ENCODE results near the gene FAM216B.
"Not testable (repeated sequence)": the region's sequence is repeated elsewhere in the genome, so short reads cannot be mapped to it uniquely, and the experiment has no call there.

Gene FAM216B

GRCh38 chr13:42776558-42776957 lies 4.8 kb upstream of the FAM216B start:
- 98% methylated on average over 6 of the region's 6 CpGs for WGBS (ENCODE audit: insufficient coverage)
- H3K9me3 ChIP-seq (ENCODE audit: control extremely low read depth in 1 of 5, control insufficient read depth in 4 of 5, insufficient read depth in 2 of 5, low read depth in 1 of 5, low read length in 4 of 5); H3K4me3 ChIP-seq (ENCODE audit: control insufficient read depth in 1 of 7, extremely low read depth in 1 of 7, insufficient read depth in 4 of 7, low read depth in 2 of 7, low read length in 6 of 7); H3K27ac ChIP-seq (ENCODE audit: insufficient read depth in 1 of 2, low read depth in 1 of 2, low read length in 2 of 2, poor library complexity in 1 of 2, severe bottlenecking in 2 of 2); DNase-seq; H3K36me3 ChIP-seq (ENCODE audit: control insufficient read depth in 4 of 4, insufficient read depth in 4 of 4, low read length in 3 of 4); H3K27me3 ChIP-seq (replicated peaks in 2 of 5; ENCODE audit: control insufficient read depth in 4 of 5, insufficient read depth in 5 of 5, low read length in 4 of 5); POLR2A ChIA-PET; H3K4me1 ChIP-seq (ENCODE audit: control extremely low read depth in 1 of 4, control insufficient read depth in 4 of 4, insufficient read depth in 4 of 4, low read length in 3 of 4); CTCF ChIA-PET: not testable (repeated sequence)

GRCh38 chr13:42777467-42777866 lies 3.9 kb upstream of the FAM216B start:
- 95% methylated on average over 3 of the region's 5 CpGs for WGBS (ENCODE audit: insufficient coverage)
- H3K36me3 ChIP-seq (ENCODE audit: control insufficient read depth in 4 of 4, insufficient read depth in 4 of 4, low read length in 3 of 4) = no peaks in the 10 kb centered on the region
- ChIA-PET CTCF (no interaction called here), POLR2A (no interaction called here)
- no peaks in the 10 kb centered on the region for H3K27me3 ChIP-seq (replicated peaks in 2 of 5; ENCODE audit: control insufficient read depth in 4 of 5, insufficient read depth in 5 of 5, low read length in 4 of 5)
- H3K4me1 ChIP-seq (ENCODE audit: control extremely low read depth in 1 of 4, control insufficient read depth in 4 of 4, insufficient read depth in 4 of 4, low read length in 3 of 4) = no peaks in the 10 kb centered on the region
- H3K9me3 ChIP-seq (ENCODE audit: control extremely low read depth in 1 of 5, control insufficient read depth in 4 of 5, insufficient read depth in 2 of 5, low read depth in 1 of 5, low read length in 4 of 5) = no peaks in the 10 kb centered on the region
- DNase-seq = no peak
- H3K27ac ChIP-seq (ENCODE audit: insufficient read depth in 1 of 2, low read depth in 1 of 2, low read length in 2 of 2, poor library complexity in 1 of 2, severe bottlenecking in 2 of 2) = no peak overlapping the region
- H3K4me3 ChIP-seq (ENCODE audit: control insufficient read depth in 1 of 7, extremely low read depth in 1 of 7, insufficient read depth in 4 of 7, low read depth in 2 of 7, low read length in 6 of 7) = no peak overlapping the region

GRCh38 chr13:42780044-42780443 lies 1.3 kb upstream of the FAM216B start:
- Histone ChIP-seq H3K27ac (ENCODE audit: insufficient read depth in 1 of 2, low read depth in 1 of 2, low read length in 2 of 2, poor library complexity in 1 of 2, severe bottlenecking in 2 of 2) (no peak overlapping the region), H3K36me3 (ENCODE audit: control insufficient read depth in 4 of 4, insufficient read depth in 4 of 4, low read length in 3 of 4) (no peaks in the 10 kb centered on the region), H3K4me3 (ENCODE audit: control insufficient read depth in 1 of 7, extremely low read depth in 1 of 7, insufficient read depth in 4 of 7, low read depth in 2 of 7, low read length in 6 of 7) (no peak overlapping the region), H3K9me3 (ENCODE audit: control extremely low read depth in 1 of 5, control insufficient read depth in 4 of 5, insufficient read depth in 2 of 5, low read depth in 1 of 5, low read length in 4 of 5) (no peaks in the 10 kb centered on the region), H3K27me3 (replicated peaks in 2 of 5; ENCODE audit: control insufficient read depth in 4 of 5, insufficient read depth in 5 of 5, low read length in 4 of 5) (no peaks in the 10 kb centered on the region), H3K4me1 (ENCODE audit: control extremely low read depth in 1 of 4, control insufficient read depth in 4 of 4, insufficient read depth in 4 of 4, low read length in 3 of 4) (no peaks in the 10 kb centered on the region)
- 100% methylated on average over 1 of the region's 1 CpG for WGBS (ENCODE audit: insufficient coverage)
- DNase-seq = no peak
- ChIA-PET POLR2A (no interaction called here), CTCF (interaction anchor here (0.7 kb wide), 1 partner anchor 142 kb away, joined by 3 read pairs; no protein-coding TSS in a partner anchor)

- Histone ChIP-seq H3K27me3 (replicated peaks in 2 of 5; ENCODE audit: control insufficient read depth in 4 of 5, insufficient read depth in 5 of 5, low read length in 4 of 5) (no peaks in the 10 kb centered on the region), H3K4me3 (ENCODE audit: control insufficient read depth in 1 of 7, extremely low read depth in 1 of 7, insufficient read depth in 4 of 7, low read depth in 2 of 7, low read length in 6 of 7) (no peak overlapping the region), H3K36me3 (ENCODE audit: control insufficient read depth in 4 of 4, insufficient read depth in 4 of 4, low read length in 3 of 4) (no peaks in the 10 kb centered on the region), H3K27ac (ENCODE audit: insufficient read depth in 1 of 2, low read depth in 1 of 2, low read length in 2 of 2, poor library complexity in 1 of 2, severe bottlenecking in 2 of 2) (no peak overlapping the region), H3K9me3 (ENCODE audit: control extremely low read depth in 1 of 5, control insufficient read depth in 4 of 5, insufficient read depth in 2 of 5, low read depth in 1 of 5, low read length in 4 of 5) (no peaks in the 10 kb centered on the region), H3K4me1 (ENCODE audit: control extremely low read depth in 1 of 4, control insufficient read depth in 4 of 4, insufficient read depth in 4 of 4, low read length in 3 of 4) (no peaks in the 10 kb centered on the region)
- ChIA-PET CTCF (no interaction called here), POLR2A (no interaction called here)
- DNase-seq = no peak
- 94% methylated on average over 7 of the region's 7 CpGs for WGBS (ENCODE audit: insufficient coverage)
Observed at GRCh38 chr13:42786715-42787114, 5.3 kb downstream of the FAM216B start.

- no peak for DNase-seq
- no peak overlapping the region for H3K4me3 ChIP-seq (ENCODE audit: control insufficient read depth in 1 of 7, extremely low read depth in 1 of 7, insufficient read depth in 4 of 7, low read depth in 2 of 7, low read length in 6 of 7)
- H3K27ac ChIP-seq (ENCODE audit: insufficient read depth in 1 of 2, low read depth in 1 of 2, low read length in 2 of 2, poor library complexity in 1 of 2, severe bottlenecking in 2 of 2) = no peak overlapping the region
- WGBS (ENCODE audit: insufficient coverage) = 100% methylated on average over 2 of the region's 4 CpGs
- no peaks in the 10 kb centered on the region for H3K36me3 ChIP-seq (ENCODE audit: control insufficient read depth in 4 of 4, insufficient read depth in 4 of 4, low read length in 3 of 4)
- H3K4me1 ChIP-seq (ENCODE audit: control extremely low read depth in 1 of 4, control insufficient read depth in 4 of 4, insufficient read depth in 4 of 4, low read length in 3 of 4) = no peaks in the 10 kb centered on the region
- no peaks in the 10 kb centered on the region for H3K9me3 ChIP-seq (ENCODE audit: control extremely low read depth in 1 of 5, control insufficient read depth in 4 of 5, insufficient read depth in 2 of 5, low read depth in 1 of 5, low read length in 4 of 5)
- CTCF ChIA-PET = no interaction called here
- H3K27me3 ChIP-seq (replicated peaks in 2 of 5; ENCODE audit: control insufficient read depth in 4 of 5, insufficient read depth in 5 of 5, low read length in 4 of 5) = no peaks in the 10 kb centered on the region
- POLR2A ChIA-PET = no interaction called here
Observed at GRCh38 chr13:42788601-42789000, 7.2 kb downstream of the FAM216B start.

- no peaks in the 10 kb centered on the region for H3K9me3 ChIP-seq (ENCODE audit: control extremely low read depth in 1 of 5, control insufficient read depth in 4 of 5, insufficient read depth in 2 of 5, low read depth in 1 of 5, low read length in 4 of 5)
- POLR2A ChIA-PET = no interaction called here
- 97% methylated on average over 4 of the region's 4 CpGs for WGBS (ENCODE audit: insufficient coverage)
- no peaks in the 10 kb centered on the region for H3K27me3 ChIP-seq (replicated peaks in 2 of 5; ENCODE audit: control insufficient read depth in 4 of 5, insufficient read depth in 5 of 5, low read length in 4 of 5)
- CTCF ChIA-PET = no interaction called here
- H3K27ac ChIP-seq (ENCODE audit: insufficient read depth in 1 of 2, low read depth in 1 of 2, low read length in 2 of 2, poor library complexity in 1 of 2, severe bottlenecking in 2 of 2) = no peak overlapping the region
- no peak for DNase-seq
- H3K4me3 ChIP-seq (ENCODE audit: control insufficient read depth in 1 of 7, extremely low read depth in 1 of 7, insufficient read depth in 4 of 7, low read depth in 2 of 7, low read length in 6 of 7) = no peak overlapping the region
- no peaks in the 10 kb centered on the region for H3K4me1 ChIP-seq (ENCODE audit: control extremely low read depth in 1 of 4, control insufficient read depth in 4 of 4, insufficient read depth in 4 of 4, low read length in 3 of 4)
- H3K36me3 ChIP-seq (ENCODE audit: control insufficient read depth in 4 of 4, insufficient read depth in 4 of 4, low read length in 3 of 4) = no peaks in the 10 kb centered on the region
Observed at GRCh38 chr13:42792154-42792553, 10.8 kb downstream of the FAM216B start.

- Histone ChIP-seq H3K27ac (ENCODE audit: insufficient read depth in 1 of 2, low read depth in 1 of 2, low read length in 2 of 2, poor library complexity in 1 of 2, severe bottlenecking in 2 of 2) (no peak overlapping the region), H3K27me3 (replicated peaks in 2 of 5; ENCODE audit: control insufficient read depth in 4 of 5, insufficient read depth in 5 of 5, low read length in 4 of 5) (no peaks in the 10 kb centered on the region), H3K36me3 (ENCODE audit: control insufficient read depth in 4 of 4, insufficient read depth in 4 of 4, low read length in 3 of 4) (no peaks in the 10 kb centered on the region), H3K4me1 (ENCODE audit: control extremely low read depth in 1 of 4, control insufficient read depth in 4 of 4, insufficient read depth in 4 of 4, low read length in 3 of 4) (no peaks in the 10 kb centered on the region), H3K4me3 (ENCODE audit: control insufficient read depth in 1 of 7, extremely low read depth in 1 of 7, insufficient read depth in 4 of 7, low read depth in 2 of 7, low read length in 6 of 7) (no peak overlapping the region), H3K9me3 (ENCODE audit: control extremely low read depth in 1 of 5, control insufficient read depth in 4 of 5, insufficient read depth in 2 of 5, low read depth in 1 of 5, low read length in 4 of 5) (no peaks in the 10 kb centered on the region)
- DNase-seq = no peak
- POLR2A ChIA-PET = no interaction called here
- 97% methylated on average over 4 of the region's 5 CpGs for WGBS (ENCODE audit: insufficient coverage)
- CTCF ChIA-PET = no interaction called here
Observed at GRCh38 chr13:42794577-42795275, 13.3 kb downstream of the FAM216B start.

Data from common myeloid progenitor, CD34-positive (primary cell).